Activated gamma-delta T cell treated with anti-CD3 and anti-CD28 coated beads, Interleukin-2, amount 50 U/mL, for 16 hours (primary cell): ENCODE data around the gene MEGF6.

Experiments
- DNase-seq: peaks from one replicate; pipeline ENCODE4 v3.0.0-alpha.2; 2020; ENCODE audit warnings: low read depth

Gene MEGF6

GRCh38 chr1:3519301-3519885 is 91.9 kb downstream of the MEGF6 start:
- no peak for DNase-seq

GRCh38 chr1:3518756-3519155 is 92.6 kb downstream of the MEGF6 start:
- no peak for DNase-seq

GRCh38 chr1:3518256-3518655 is 93.1 kb downstream of the MEGF6 start:
- DNase-seq = no peak

- DNase-seq = no peak
Measured at GRCh38 chr1:3516911-3517675, 94.2 kb downstream of the MEGF6 start.

- no peak for DNase-seq
Measured at GRCh38 chr1:3516481-3516869, 94.8 kb downstream of the MEGF6 start.

DNA sequence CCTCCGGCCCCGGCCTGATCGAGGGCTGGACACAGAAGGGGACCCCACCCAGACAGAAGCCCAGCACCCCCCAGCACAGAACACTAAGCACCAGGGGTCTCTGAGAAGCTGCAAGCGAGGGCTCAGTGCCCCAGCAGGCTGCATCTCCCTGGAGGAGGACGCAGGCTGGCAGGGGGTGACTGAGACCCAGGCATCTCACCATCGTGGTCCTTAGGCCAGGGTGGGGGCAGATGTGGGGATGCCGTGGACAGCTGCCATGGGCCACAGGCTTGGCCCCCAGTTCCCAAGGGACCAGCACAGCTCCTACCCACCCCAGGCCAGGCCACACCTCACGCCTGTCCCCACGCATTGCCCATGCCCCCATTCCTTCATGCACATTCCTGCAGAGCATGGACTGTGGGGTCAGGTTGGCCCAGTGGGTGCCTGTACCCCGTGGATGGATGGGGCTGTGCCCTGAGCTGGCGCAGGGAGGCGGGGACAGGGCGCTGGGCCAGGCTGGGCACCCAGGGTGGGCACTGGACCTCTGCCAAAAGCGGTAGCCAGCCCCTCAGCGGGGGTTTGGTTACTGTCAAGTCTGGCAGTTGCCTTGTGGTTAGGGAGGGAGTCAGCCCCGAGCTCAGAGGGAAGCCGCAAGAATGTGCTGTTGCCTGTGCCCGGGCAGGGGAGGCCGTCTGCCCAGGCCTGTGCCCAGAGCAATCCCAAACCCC is 95.4 kb downstream of the MEGF6 start:
- no peak for DNase-seq

DNA sequence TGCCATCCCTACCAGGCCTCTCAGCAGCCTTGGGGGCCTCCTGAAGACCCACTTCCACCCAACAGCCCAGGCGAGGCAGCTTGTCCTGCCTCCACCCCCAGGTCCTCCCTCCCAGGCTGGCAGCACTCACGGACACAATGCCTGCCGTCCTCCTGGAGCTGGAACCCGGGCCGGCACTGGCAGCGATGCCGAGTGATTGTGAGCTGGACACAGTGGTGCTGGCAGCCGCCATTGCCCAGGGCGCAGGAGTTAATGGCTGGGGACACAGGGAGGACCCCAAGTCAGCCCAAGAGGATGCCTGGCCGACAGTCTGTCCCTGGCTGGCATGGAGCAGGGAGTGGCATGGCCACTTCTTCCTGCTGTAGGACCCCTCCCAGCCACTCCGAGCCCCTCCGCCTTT is 96.0 kb downstream of the MEGF6 start:
- DNase-seq = no peak

GRCh38 chr1:3514404-3514803 is 96.9 kb downstream of the MEGF6 start:
- no peak for DNase-seq

DNA sequence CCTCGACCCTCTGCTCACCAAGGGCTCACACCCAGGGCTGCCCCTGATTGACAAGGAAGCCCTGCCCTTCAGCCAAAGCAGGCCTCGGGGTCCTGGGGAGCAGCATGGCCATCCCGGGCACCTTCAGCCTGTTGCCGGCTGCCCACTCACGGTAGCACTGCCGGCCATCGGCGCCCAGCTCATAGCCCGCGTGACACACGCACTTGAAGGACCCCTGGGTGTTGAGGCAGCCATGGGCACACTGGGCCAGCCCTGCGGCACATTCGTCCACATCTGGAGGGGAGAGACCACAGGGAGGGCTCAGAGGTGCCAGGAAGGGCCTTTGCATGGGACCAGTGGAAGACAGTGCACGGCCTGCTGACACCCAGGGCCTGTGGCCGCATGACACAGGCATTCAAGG is 99.5 kb downstream of the MEGF6 start:
- DNase-seq = no peak

DNA sequence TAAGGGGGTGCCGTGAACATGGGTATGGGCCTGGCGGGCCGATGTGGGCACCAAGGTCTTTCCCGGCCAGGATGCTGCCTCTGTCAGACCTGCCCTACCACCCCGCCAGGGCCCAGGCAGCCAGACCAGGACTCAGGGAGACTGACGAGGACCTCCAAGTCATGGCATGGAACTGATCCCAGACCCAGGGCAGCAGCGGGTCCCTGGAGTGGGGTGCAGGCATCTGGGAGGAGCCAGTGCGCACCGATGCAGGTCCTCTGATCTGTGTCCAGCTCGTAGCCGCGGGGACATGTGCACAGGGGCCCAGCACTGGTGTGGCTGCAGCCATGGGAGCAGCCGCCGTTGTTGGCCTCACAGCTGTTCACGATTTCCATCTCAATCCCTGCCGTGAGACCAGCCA is 100.0 kb downstream of the MEGF6 start:
- DNase-seq = no peak

DNA sequence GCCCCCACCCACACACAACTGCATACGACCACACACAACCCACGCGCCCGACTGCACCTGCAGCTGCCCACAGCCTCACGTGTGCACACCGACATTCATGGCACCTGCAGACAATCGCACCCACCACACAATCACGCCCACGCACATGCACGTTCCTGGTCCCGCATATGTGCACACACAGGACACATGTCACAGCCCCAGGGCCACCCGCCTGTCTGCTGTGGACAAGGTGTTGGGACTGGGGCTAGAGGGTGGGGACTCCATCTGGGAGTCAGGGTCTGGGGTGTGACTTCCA is 100.4 kb downstream of the MEGF6 start:
- no peak for DNase-seq

GRCh38 chr1:3510136-3510955 is 101.0 kb downstream of the MEGF6 start:
- no peak for DNase-seq

GRCh38 chr1:3509721-3510120 is 101.6 kb downstream of the MEGF6 start:
- no peak for DNase-seq

DNA sequence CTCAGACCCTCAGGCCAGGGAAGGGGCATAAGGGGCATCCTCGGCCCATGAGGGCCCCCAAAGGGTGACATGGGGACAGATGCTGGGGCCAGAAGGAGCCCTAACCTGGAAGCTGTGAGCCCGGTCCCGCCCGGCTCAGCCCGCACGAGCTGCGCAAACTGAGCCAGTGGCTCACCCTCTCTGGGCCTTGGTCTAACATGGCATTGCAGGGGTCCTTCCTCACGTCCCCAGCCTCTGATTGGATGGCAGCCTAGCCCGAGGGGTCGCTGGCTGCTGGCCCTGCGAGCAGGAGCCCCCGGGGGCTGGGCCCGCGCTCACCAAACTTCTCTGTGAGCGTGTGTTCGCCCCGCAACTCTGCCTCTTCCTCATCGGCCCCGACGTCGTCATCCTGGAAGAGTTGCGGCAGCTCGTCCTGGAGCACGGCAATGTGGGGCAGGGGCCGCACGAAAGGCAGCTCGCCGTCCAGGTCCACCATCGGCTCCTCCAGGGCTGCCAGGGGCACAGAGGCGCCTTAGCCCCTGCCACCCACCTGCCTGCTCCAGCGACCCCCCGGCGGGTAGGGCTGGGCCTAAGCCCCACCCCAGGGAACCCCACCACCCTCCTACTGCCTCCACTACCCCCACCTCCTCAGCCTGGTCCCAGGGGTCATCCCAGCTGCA is 102.4 kb downstream of the MEGF6 start:
- no peak for DNase-seq

GRCh38 chr1:3507636-3508275 is 103.6 kb downstream of the MEGF6 start:
- DNase-seq = no peak

GRCh38 chr1:3506943-3507342 is 104.4 kb downstream of the MEGF6 start:
- DNase-seq = no peak

GRCh38 chr1:3506041-3506440 is 105.3 kb downstream of the MEGF6 start:
- no peak for DNase-seq

DNA sequence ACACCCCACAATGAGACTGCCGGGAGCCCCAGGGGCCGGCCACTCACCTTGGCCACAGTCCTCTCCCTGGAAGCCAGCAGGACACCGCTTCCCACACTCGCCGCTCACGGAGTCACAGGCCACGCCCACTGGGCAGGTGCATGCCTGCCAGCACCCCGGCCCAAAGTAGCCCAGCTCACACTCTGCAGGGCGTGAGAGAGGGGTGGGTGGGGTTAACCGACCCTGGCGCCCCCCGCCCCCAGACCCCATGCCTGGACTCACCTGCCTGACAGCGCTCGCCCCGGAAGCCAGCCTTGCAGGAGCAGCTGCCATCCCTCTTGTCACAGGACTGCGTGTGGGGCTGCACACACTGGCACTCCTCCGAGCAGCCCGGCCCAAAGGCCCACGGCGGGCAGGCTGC is 106.1 kb downstream of the MEGF6 start:
- no peak for DNase-seq

- no peak for DNase-seq
Measured at GRCh38 chr1:3504822-3505153, 106.5 kb downstream of the MEGF6 start.

DNA sequence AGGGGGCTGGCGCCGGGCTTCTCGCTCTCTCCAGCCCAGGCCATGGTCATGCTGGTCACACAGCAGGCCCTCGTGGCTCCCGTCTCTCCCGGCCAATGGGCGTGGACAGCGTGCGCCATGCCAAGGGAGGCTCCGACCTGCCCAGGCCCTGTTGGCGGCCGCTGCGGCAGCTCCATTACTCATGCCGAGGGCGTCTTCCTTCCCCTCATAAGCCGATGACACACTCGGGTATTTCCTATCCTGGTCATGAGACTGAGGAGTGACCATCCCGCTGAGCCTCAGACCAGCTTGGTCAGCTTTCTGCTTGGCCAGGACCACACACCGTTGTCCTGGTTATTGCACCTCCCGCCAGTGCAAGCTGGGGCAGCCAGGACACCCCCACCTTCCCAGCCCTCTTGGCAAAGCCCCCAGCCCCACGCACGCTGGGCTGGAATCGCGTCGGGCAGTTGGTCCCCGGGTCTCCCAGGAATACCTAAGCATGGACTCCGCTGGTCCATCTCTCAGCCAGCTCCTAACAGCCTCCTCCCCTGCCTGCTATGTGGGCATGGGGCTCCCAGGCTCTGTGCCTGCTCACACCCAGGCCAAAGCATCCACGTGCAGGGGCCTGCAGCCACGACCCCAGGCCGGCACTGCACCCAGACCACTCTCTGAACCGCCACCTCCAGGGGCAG is 107.0 kb downstream of the MEGF6 start:
- DNase-seq = no peak

DNA sequence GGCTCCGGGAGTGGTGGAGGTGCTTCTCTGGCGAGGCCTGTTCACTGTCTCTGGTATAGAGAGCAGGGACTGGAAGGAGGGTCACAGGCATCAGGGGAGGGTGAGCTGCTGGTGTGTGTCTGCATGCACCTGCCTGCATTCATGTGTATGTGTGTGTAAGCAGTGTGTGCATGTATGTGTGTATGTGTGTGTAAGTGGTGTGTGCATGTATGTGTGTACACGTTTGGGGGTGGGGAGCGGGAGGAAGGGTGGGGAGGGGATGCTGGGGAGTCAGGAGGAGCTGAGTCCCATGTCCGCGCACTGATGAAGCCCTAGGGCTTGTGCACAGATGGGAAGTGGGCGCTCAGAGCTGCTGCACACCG is 107.8 kb downstream of the MEGF6 start:
- DNase-seq = no peak
